Diencephalon (tissue), 1 donor: Measurements from ENCODE around the gene ZNF791. TPM values are rescaled to one million over a fixed set of nuclear protein-coding genes. Genes with fewer than 3 reads are reported as not detected.

ENCODE experiments used
- total RNA-seq: library from RNA; depleted of rRNA; stranded (reverse); fragments of >200 nt; gene quantifications from one replicate; pipeline ENCODE4 v1.2.3, GENCODE V29; 2014

The ZNF791 gene
- total RNA-seq, result 24.9 TPM

GRCh38 chr19:12610540-12611360 lies at the start of gene ZNF791, which contains the start of gene ZNF490:
Gene ZNF791 (plus strand): TSS chr19:12610920. CDS start chr19:12611080, 160 bp downstream.
Gene ZNF490 (minus strand): TSS chr19:12610813. CDS start chr19:12610680, 133 bp downstream.

GRCh38 chr19:12666265-12667048 lies 55.7 kb downstream of the ZNF791 start, which contains the start of the genes MAN2B1 and WDR83:
Gene MAN2B1 (minus strand): TSS chr19:12666742. CDS start chr19:12666701, 41 bp downstream.
Gene WDR83 (plus strand): TSS chr19:12666807. CDS start chr19:12669791, 2,984 bp downstream.

GRCh38 chr19:12681074-12681987 lies 70.6 kb downstream of the ZNF791 start, which contains the start of gene DHPS:
Gene DHPS (minus strand): TSS chr19:12681880. CDS start chr19:12681766, 114 bp downstream.

Other genes starting within 250 kb of the ZNF791 start
- gene ZNF442, start 245.2 kb upstream of the ZNF791 start, total RNA-seq, result 11.1 TPM
- 6.5 TPM for gene ZNF799, start 209.6 kb upstream of the ZNF791 start, total RNA-seq
- 12.5 TPM for gene ZNF443, start 169.9 kb upstream of the ZNF791 start, total RNA-seq
- gene ZNF709, start 126.1 kb upstream of the ZNF791 start, total RNA-seq, result 28.1 TPM
- 29.1 TPM for gene ZNF564, start 59.4 kb upstream of the ZNF791 start, total RNA-seq
- gene ZNF490, start 107 bp upstream of the ZNF791 start, total RNA-seq, result 12.0 TPM
- 18.5 TPM for gene MAN2B1, start 55.8 kb downstream of the ZNF791 start, total RNA-seq
- gene WDR83, start 55.9 kb downstream of the ZNF791 start, total RNA-seq, result 12.9 TPM
- gene DHPS, start 71.0 kb downstream of the ZNF791 start, total RNA-seq, result 63.2 TPM
- gene GNG14, start 77.1 kb downstream of the ZNF791 start, total RNA-seq, result not detected
- gene FBXW9, start 85.7 kb downstream of the ZNF791 start, total RNA-seq, result 13.6 TPM
- gene TNPO2, start 113.0 kb downstream of the ZNF791 start, total RNA-seq, result 137 TPM
- 123 TPM for gene TRIR, start 123.8 kb downstream of the ZNF791 start, total RNA-seq
- 71.5 TPM for gene GET3, start 126.6 kb downstream of the ZNF791 start, total RNA-seq
- not detected for gene BEST2, start 140.9 kb downstream of the ZNF791 start, total RNA-seq
- 22.6 TPM for gene HOOK2, start 164.6 kb downstream of the ZNF791 start, total RNA-seq
- 21.7 TPM for gene JUNB, start 180.6 kb downstream of the ZNF791 start, total RNA-seq
- 290 TPM for gene PRDX2, start 190.9 kb downstream of the ZNF791 start, total RNA-seq
- gene THSD8, start 191.1 kb downstream of the ZNF791 start, total RNA-seq, result not detected
- 11.3 TPM for gene RNASEH2A, start 195.7 kb downstream of the ZNF791 start, total RNA-seq
- gene RTBDN, start 223.7 kb downstream of the ZNF791 start, total RNA-seq, result 1.8 TPM
- gene MAST1, start 227.6 kb downstream of the ZNF791 start, total RNA-seq, result 71.0 TPM